Measurements from ENCODE around the gene WDR7.
A peak's percentile ranks its signal among the peaks of the same experiment; 100 is the strongest.

The WDR7 gene

DNA sequence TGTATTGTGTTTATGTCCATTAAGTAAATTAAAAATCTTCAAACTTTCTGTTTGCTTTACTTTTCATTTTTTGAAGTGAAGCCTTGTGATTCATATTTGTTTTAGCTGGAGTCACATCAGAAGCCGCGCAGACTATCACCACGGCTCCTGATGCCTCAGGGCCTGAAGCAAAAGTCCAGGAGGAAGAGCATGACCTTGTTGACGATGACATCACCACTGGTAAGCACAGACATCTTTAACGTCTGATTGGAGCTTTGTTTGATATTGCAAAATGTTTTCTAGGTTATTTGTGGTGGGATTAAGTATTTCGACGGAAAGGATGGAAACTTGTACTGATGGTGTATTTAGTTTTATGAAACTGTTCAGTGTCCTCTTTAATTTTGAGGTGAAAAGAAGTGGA lies 164.8 kb downstream of the WDR7 start:
- no peak overlapping the region for H2BK5ac ChIP-seq (ENCODE audit: low read length)
- H3K4me2 ChIP-seq (ENCODE audit: low read length): no peak overlapping the region
- no peaks in the 10 kb centered on the region for H3K36me3 ChIP-seq (ENCODE audit: control insufficient read depth, insufficient read depth, low read length)
- no peaks in the 10 kb centered on the region for H3K27me3 ChIP-seq (ENCODE audit: insufficient read depth, low read length, poor library complexity)
- H3K56ac ChIP-seq (ENCODE audit: low read length): no peak overlapping the region
- H2BK15ac ChIP-seq (replicated peaks; ENCODE audit: low read depth): no peak overlapping the region
- no peak overlapping the region for H2AK5ac ChIP-seq (ENCODE audit: low read length)
- H3K4ac ChIP-seq (ENCODE audit: low read depth, low read length): no peak overlapping the region
- H3K27ac ChIP-seq (ENCODE audit: low read depth, low read length): no peak overlapping the region
- H4K5ac ChIP-seq (ENCODE audit: low read length): no peak overlapping the region
- H3K23ac ChIP-seq (ENCODE audit: low read length): no peak overlapping the region
- H2BK120ac ChIP-seq (ENCODE audit: low read depth, low read length): no peak overlapping the region
- no peaks in the 10 kb centered on the region for H3K79me1 ChIP-seq (ENCODE audit: low read length)
- no peaks in the 10 kb centered on the region for H3K79me2 ChIP-seq (ENCODE audit: control insufficient read depth, insufficient read depth, low read length)
- DNase-seq: no peak
- no peak overlapping the region for H3K9ac ChIP-seq (ENCODE audit: low read length)
- no peaks in the 10 kb centered on the region for H3K4me1 ChIP-seq (ENCODE audit: control insufficient read depth, low read depth, low read length)
- H4K8ac ChIP-seq (ENCODE audit: low read depth, low read length): no peak overlapping the region
- 100% methylated on average over 2 of the region's 7 CpGs for WGBS (ENCODE audit: extremely low coverage, insufficient coverage, low lambda C conversion rate)
- H3K4me3 ChIP-seq (ENCODE audit: low read length): no peak overlapping the region
- H3K18ac ChIP-seq (ENCODE audit: low read length): no peak overlapping the region

DNA sequence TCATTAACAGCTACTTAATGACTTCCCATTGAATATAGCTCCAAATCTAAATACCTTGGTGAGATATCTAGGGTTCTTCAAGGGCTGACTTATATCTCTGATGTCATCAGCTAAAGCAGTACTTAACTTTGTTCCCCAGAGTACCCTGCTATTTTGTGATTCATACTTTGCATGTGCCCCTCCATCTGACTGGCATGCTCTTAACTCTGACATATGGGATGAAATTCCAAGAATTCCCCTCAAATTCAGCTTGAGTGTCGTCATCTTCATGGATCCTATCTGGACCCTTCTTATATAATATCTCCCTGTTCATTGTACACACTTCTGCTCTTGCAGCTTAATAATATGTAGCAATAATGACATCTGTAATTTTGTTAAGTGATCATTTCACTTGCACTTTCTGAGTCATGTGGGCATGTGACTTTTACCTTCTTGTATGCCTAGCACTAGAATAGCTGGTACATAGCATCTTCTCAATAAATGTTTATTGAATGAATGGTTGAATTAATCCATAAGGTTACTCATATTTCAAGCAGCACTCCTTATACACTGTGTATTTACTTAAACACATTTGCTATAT lies 172.9 kb downstream of the WDR7 start:
- no peaks in the 10 kb centered on the region for H3K4me1 ChIP-seq (ENCODE audit: control insufficient read depth, low read depth, low read length)
- H2BK120ac ChIP-seq (ENCODE audit: low read depth, low read length): no peak overlapping the region
- no peak overlapping the region for H2BK5ac ChIP-seq (ENCODE audit: low read length)
- H3K27me3 ChIP-seq (ENCODE audit: insufficient read depth, low read length, poor library complexity): no peaks in the 10 kb centered on the region
- WGBS (ENCODE audit: extremely low coverage, insufficient coverage, low lambda C conversion rate): no CpG with 5 or more reads among the region's 1 CpG
- H3K36me3 ChIP-seq (ENCODE audit: control insufficient read depth, insufficient read depth, low read length): no peaks in the 10 kb centered on the region
- H3K9ac ChIP-seq (ENCODE audit: low read length): no peak overlapping the region
- H3K4ac ChIP-seq (ENCODE audit: low read depth, low read length): no peak overlapping the region
- H2AK5ac ChIP-seq (ENCODE audit: low read length): no peak overlapping the region
- no peaks in the 10 kb centered on the region for H3K79me2 ChIP-seq (ENCODE audit: control insufficient read depth, insufficient read depth, low read length)
- no peaks in the 10 kb centered on the region for H3K79me1 ChIP-seq (ENCODE audit: low read length)
- H3K18ac ChIP-seq (ENCODE audit: low read length): no peak overlapping the region
- H4K5ac ChIP-seq (ENCODE audit: low read length): no peak overlapping the region
- no peak overlapping the region for H3K27ac ChIP-seq (ENCODE audit: low read depth, low read length)
- no peak overlapping the region for H4K8ac ChIP-seq (ENCODE audit: low read depth, low read length)
- H3K56ac ChIP-seq (ENCODE audit: low read length): no peak overlapping the region
- H3K4me2 ChIP-seq (ENCODE audit: low read length): no peak overlapping the region
- no peak overlapping the region for H2BK15ac ChIP-seq (replicated peaks; ENCODE audit: low read depth)
- no peak overlapping the region for H3K23ac ChIP-seq (ENCODE audit: low read length)
- no peak overlapping the region for H3K4me3 ChIP-seq (ENCODE audit: low read length)
- DNase-seq: peak; percentile 18

DNA sequence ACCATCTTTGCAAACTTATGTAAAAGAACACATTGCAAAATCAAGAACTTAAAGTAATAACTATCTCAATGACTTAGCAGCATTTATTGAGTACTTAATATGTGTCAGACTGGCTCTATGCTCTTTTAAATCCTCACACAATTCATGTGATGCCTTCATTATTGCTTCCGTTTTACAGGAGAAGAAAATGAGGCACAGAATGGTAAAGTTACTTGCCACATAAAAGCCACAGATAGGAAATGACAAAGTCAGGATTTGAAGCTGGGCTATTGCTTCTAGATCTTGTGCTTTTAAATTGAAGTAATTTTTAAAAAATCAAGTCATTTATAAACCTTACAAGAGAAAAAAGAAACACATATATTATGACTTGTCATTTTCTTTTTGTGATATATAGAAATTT lies 174.2 kb downstream of the WDR7 start:
- Histone ChIP-seq H3K4me3 (ENCODE audit: low read length) (no peak overlapping the region), H3K4me1 (ENCODE audit: control insufficient read depth, low read depth, low read length) (no peaks in the 10 kb centered on the region), H3K56ac (ENCODE audit: low read length) (no peak overlapping the region), H4K5ac (ENCODE audit: low read length) (no peak overlapping the region), H3K27ac (ENCODE audit: low read depth, low read length) (no peak overlapping the region), H3K4me2 (ENCODE audit: low read length) (no peak overlapping the region), H3K27me3 (ENCODE audit: insufficient read depth, low read length, poor library complexity) (no peaks in the 10 kb centered on the region), H3K79me1 (ENCODE audit: low read length) (no peaks in the 10 kb centered on the region), H2AK5ac (ENCODE audit: low read length) (no peak overlapping the region), H3K9ac (ENCODE audit: low read length) (no peak overlapping the region), H3K23ac (ENCODE audit: low read length) (no peak overlapping the region), H2BK15ac (replicated peaks; ENCODE audit: low read depth) (no peak overlapping the region), H3K79me2 (ENCODE audit: control insufficient read depth, insufficient read depth, low read length) (no peaks in the 10 kb centered on the region), H2BK5ac (ENCODE audit: low read length) (no peak overlapping the region), H4K8ac (ENCODE audit: low read depth, low read length) (no peak overlapping the region), H3K4ac (ENCODE audit: low read depth, low read length) (no peak overlapping the region), H2BK120ac (ENCODE audit: low read depth, low read length) (no peak overlapping the region), H3K36me3 (ENCODE audit: control insufficient read depth, insufficient read depth, low read length) (no peaks in the 10 kb centered on the region), H3K18ac (ENCODE audit: low read length) (no peak overlapping the region)
- no CpG with 5 or more reads among the region's 1 CpG for WGBS (ENCODE audit: extremely low coverage, insufficient coverage, low lambda C conversion rate)
- no peak for DNase-seq

DNA sequence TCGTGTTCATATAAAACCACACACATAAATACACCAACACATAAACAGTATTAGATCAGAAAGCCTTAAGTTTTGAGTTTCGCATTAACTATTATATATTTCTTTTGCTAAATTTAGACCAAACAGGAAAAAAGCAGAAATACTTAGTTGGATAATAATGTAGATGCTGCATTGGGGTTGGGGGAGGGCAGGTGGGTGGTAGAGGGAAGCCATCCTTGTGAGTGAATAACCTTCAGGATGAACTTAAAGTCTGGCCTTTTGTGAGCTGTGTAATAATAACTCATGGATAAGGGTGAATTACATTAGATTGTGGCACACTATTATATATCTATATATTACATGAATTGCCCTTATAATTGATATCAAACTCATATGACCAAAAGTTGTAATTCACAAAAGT lies 174.7 kb downstream of the WDR7 start:
- H3K9ac ChIP-seq (ENCODE audit: low read length): no peak overlapping the region
- no peaks in the 10 kb centered on the region for H3K36me3 ChIP-seq (ENCODE audit: control insufficient read depth, insufficient read depth, low read length)
- no peak overlapping the region for H2AK5ac ChIP-seq (ENCODE audit: low read length)
- no peaks in the 10 kb centered on the region for H3K79me1 ChIP-seq (ENCODE audit: low read length)
- H3K23ac ChIP-seq (ENCODE audit: low read length): no peak overlapping the region
- no peak overlapping the region for H2BK120ac ChIP-seq (ENCODE audit: low read depth, low read length)
- no peaks in the 10 kb centered on the region for H3K4me1 ChIP-seq (ENCODE audit: control insufficient read depth, low read depth, low read length)
- H2BK5ac ChIP-seq (ENCODE audit: low read length): no peak overlapping the region
- H3K4ac ChIP-seq (ENCODE audit: low read depth, low read length): no peak overlapping the region
- no peak overlapping the region for H2BK15ac ChIP-seq (replicated peaks; ENCODE audit: low read depth)
- H3K4me3 ChIP-seq (ENCODE audit: low read length): no peak overlapping the region
- no peak overlapping the region for H3K18ac ChIP-seq (ENCODE audit: low read length)
- no peaks in the 10 kb centered on the region for H3K79me2 ChIP-seq (ENCODE audit: control insufficient read depth, insufficient read depth, low read length)
- no peak overlapping the region for H3K4me2 ChIP-seq (ENCODE audit: low read length)
- no peak for DNase-seq
- H3K56ac ChIP-seq (ENCODE audit: low read length): no peak overlapping the region
- no peak overlapping the region for H4K8ac ChIP-seq (ENCODE audit: low read depth, low read length)
- no peak overlapping the region for H4K5ac ChIP-seq (ENCODE audit: low read length)
- no peak overlapping the region for H3K27ac ChIP-seq (ENCODE audit: low read depth, low read length)
- H3K27me3 ChIP-seq (ENCODE audit: insufficient read depth, low read length, poor library complexity): no peaks in the 10 kb centered on the region
- WGBS (ENCODE audit: extremely low coverage, insufficient coverage, low lambda C conversion rate): 100% methylated on average over 1 of the region's 2 CpGs

DNA sequence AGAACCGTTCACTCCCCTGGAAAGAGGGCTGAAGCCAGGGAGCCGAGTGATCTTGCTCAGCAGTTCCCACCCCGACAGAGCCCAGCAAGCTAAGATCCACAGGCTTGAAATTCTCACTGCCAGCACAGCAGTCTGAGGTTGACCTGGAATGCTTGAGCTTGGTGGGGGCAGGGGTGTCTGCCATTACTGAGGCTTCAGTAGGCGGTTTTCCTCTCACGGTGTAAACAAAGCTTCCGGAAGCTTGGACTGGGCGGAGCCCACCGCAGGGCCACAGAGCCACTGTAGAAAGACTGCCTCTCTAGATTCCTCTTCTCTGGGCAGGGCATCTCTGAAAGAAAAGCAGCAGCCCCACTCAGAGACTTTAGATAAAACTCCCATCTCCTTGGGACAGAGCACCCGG lies 180.8 kb downstream of the WDR7 start:
- Histone ChIP-seq H2AK5ac (ENCODE audit: low read length) (no peak overlapping the region), H3K27me3 (ENCODE audit: insufficient read depth, low read length, poor library complexity) (no peaks in the 10 kb centered on the region), H2BK5ac (ENCODE audit: low read length) (no peak overlapping the region), H3K23ac (ENCODE audit: low read length) (no peak overlapping the region), H3K27ac (ENCODE audit: low read depth, low read length) (no peak overlapping the region), H4K8ac (ENCODE audit: low read depth, low read length) (no peak overlapping the region), H4K5ac (ENCODE audit: low read length) (no peak overlapping the region), H3K4ac (ENCODE audit: low read depth, low read length) (no peak overlapping the region), H3K9ac (ENCODE audit: low read length) (no peak overlapping the region), H3K4me2 (ENCODE audit: low read length) (no peak overlapping the region), H3K79me2 (ENCODE audit: control insufficient read depth, insufficient read depth, low read length) (no peaks in the 10 kb centered on the region), H2BK120ac (ENCODE audit: low read depth, low read length) (no peak overlapping the region), H3K4me3 (ENCODE audit: low read length) (no peak overlapping the region), H3K18ac (ENCODE audit: low read length) (no peak overlapping the region), H3K36me3 (ENCODE audit: control insufficient read depth, insufficient read depth, low read length) (no peaks in the 10 kb centered on the region), H2BK15ac (replicated peaks; ENCODE audit: low read depth) (no peak overlapping the region), H3K4me1 (ENCODE audit: control insufficient read depth, low read depth, low read length) (no peaks in the 10 kb centered on the region), H3K56ac (ENCODE audit: low read length) (no peak overlapping the region), H3K79me1 (ENCODE audit: low read length) (no peaks in the 10 kb centered on the region)
- peak; percentile 57 for DNase-seq
- no CpG with 5 or more reads among the region's 9 CpGs for WGBS (ENCODE audit: extremely low coverage, insufficient coverage, low lambda C conversion rate)

DNA sequence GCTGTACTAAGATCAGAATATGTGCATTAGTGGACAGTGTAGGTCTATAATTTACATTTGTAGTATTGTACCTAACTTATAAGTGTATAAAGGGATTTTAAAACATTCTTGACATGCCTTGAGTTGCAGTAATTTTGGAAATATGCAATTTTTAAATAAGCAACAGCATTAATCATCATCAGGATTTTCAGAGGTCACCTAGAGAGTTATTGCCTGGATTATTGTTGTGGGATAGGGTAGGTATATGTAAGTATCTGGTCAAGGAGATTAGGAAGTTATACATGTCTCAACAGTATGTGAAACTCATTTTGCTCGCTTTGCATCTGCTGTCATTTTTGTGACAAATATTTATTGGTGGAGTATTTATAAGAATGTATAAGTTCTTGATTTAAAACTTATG lies 184.2 kb downstream of the WDR7 start:
- Histone ChIP-seq H3K36me3 (ENCODE audit: control insufficient read depth, insufficient read depth, low read length) (no peaks in the 10 kb centered on the region), H3K4me3 (ENCODE audit: low read length) (no peak overlapping the region), H4K5ac (ENCODE audit: low read length) (no peak overlapping the region), H3K79me1 (ENCODE audit: low read length) (no peaks in the 10 kb centered on the region), H3K27ac (ENCODE audit: low read depth, low read length) (no peak overlapping the region), H2BK15ac (replicated peaks; ENCODE audit: low read depth) (no peak overlapping the region), H3K79me2 (ENCODE audit: control insufficient read depth, insufficient read depth, low read length) (no peaks in the 10 kb centered on the region), H2AK5ac (ENCODE audit: low read length) (no peak overlapping the region), H3K4ac (ENCODE audit: low read depth, low read length) (no peak overlapping the region), H3K4me2 (ENCODE audit: low read length) (no peak overlapping the region), H3K18ac (ENCODE audit: low read length) (no peak overlapping the region), H3K4me1 (ENCODE audit: control insufficient read depth, low read depth, low read length) (no peaks in the 10 kb centered on the region), H3K27me3 (ENCODE audit: insufficient read depth, low read length, poor library complexity) (no peaks in the 10 kb centered on the region), H2BK120ac (ENCODE audit: low read depth, low read length) (no peak overlapping the region), H2BK5ac (ENCODE audit: low read length) (no peak overlapping the region), H3K23ac (ENCODE audit: low read length) (no peak overlapping the region), H4K8ac (ENCODE audit: low read depth, low read length) (no peak overlapping the region), H3K56ac (ENCODE audit: low read length) (no peak overlapping the region), H3K9ac (ENCODE audit: low read length) (no peak overlapping the region)
- no peak for DNase-seq
- no CpG with 5 or more reads among the region's 1 CpG for WGBS (ENCODE audit: extremely low coverage, insufficient coverage, low lambda C conversion rate)

Data from mesendoderm (in vitro differentiated cells).